Uterus (tissue), 4 donors: ENCODE results near the gene RAP1A. TPM values are rescaled to one million over a fixed set of nuclear protein-coding genes. Genes with fewer than 3 reads are reported as not detected.

Experiments used
- DNase-seq, 2 donors: peaks; one replicate each; pipeline ENCODE4 v3.0.0-alpha.2; 2019 to 2020
- H3K27ac ChIP-seq, 2 donors: fragments of 200-600 bp; sonication (generic); 1 replicate in 1 of 2; 2 replicates in 1 of 2; pipeline ENCODE4 v1.5.1; 2016 to 2018
- H3K27me3 ChIP-seq, 2 donors: fragments of 200-600 bp; sonication (generic); one replicate each; pipeline ENCODE4 v1.5.1; 2018 to 2019; ENCODE audit warnings: control low read depth in 1 of 2
- H3K36me3 ChIP-seq, 2 donors: fragments of 200-600 bp; sonication (generic); one replicate each; pipeline ENCODE4 v1.5.1; 2019; ENCODE audit warnings: control low read depth in 1 of 2
- H3K4me1 ChIP-seq, 2 donors: fragments of 200-600 bp; sonication (generic); one replicate each; pipeline ENCODE4 v1.5.1; 2018 to 2019; ENCODE audit warnings: control low read depth in 1 of 2
- H3K4me3 ChIP-seq, 2 donors: fragments of 200-600 bp; sonication (generic); 1 replicate in 1 of 2; 2 replicates in 1 of 2; pipeline ENCODE4 v1.5.1; 2018 to 2019; ENCODE audit warnings: mild to moderate bottlenecking in 1 of 2
- H3K9me3 ChIP-seq, 2 donors: fragments of 200-600 bp; sonication (generic); one replicate each; pipeline ENCODE4 v1.5.1; 2019; ENCODE audit warnings: control low read depth in 1 of 2
- POLR2A ChIP-seq, 2 donors: fragments of 450-650 bp; IDR thresholded peaks; one replicate each; pipeline ENCODE4 v1.6.1; 2016; ENCODE audit warnings: antibody characterized with exemption in 2 of 2, mild to moderate bottlenecking in 1 of 2, moderate library complexity in 1 of 2
- intact Hi-C: fragments of 100-400 bp; cut with DNase I; formaldehyde crosslinking; loops from one replicate; pipeline ENCODE4 v1.15.1; 2023; ENCODE audit warnings: low total_unique reads
- total RNA-seq, 4 donors: library from RNA; depleted of rRNA in 3 of 4; stranded (reverse); fragments of >200 nt in 3 of 4; gene quantifications; one replicate each; pipeline versions ENCODE4 v1.1.0 to v1.2.4, GENCODE V29; 2014 to 2023
- TF ChIP-seq, protein P1 (sequence below), 4 experiments: fragments of 200-600 bp in 2 of 4; fragments of 450-650 bp in 2 of 4; sonication (generic) in 2 of 4; IDR thresholded peaks; one replicate each; pipeline ENCODE4 v1.5.1; 2016 to 2019; ENCODE audit warnings: antibody characterized with exemption in 4 of 4, mild to moderate bottlenecking in 2 of 4, moderate library complexity in 1 of 4
- donor health status: DM: yes; HTN: yes; CAD: no.

Gene RAP1A
- total RNA-seq, 4 donors from 2014 or later = 47.6 to 94.8 (median 60.2) TPM

DNA sequence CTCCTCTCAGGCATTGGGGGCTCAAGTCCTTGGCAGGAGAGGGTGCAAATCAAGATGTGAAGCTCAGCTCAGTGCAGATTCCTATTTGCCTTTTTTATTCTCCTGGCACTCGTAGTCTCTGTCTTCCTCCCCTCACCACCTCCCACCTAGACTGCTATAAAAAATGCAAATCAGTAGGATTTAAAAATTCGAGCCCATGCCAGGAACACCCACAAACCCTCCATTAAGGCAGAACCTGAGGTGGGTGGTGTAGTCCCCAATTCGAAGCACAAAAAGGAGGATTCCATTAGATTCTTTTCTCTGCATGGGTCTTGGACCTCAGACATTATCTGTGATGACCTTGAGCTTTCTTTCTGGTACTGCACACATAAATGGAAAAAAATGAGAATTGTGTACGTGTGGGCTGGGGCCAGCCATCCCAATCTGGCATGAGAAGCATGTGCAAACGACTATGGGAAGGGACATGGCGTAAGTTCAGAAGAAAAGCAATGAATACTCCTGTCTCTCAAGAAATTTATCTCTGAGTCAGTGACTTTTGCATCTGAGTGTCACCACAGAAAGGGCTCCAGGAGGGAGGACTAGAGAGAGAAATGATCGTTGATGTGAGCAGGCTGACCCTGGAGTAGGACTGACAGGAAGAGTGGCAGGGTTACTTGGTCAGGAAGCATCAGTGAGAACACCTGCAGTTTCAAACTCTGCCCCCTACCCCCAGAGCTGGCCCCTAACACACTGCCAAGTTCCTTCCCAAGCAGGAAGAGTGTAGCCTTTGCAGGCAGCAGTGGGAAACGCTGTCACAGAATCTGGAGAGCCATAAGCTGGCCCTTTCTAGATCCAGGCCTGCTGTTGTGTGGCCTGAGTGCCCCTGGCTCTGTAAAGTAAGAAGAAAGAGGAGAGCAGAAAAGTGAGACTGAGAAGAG lies 117.9 kb downstream of the RAP1A start:
- Histone ChIP-seq H3K4me1 (peaks cover 0 to 6% of the 10 kb centered on the region in 2 donors), H3K27me3 (no peaks in the 10 kb centered on the region), H3K36me3 (no peaks in the 10 kb centered on the region), H3K9me3 (no peaks in the 10 kb centered on the region), H3K4me3 (peak overlapping the region in 1 of 2 donors; percentile 41), H3K27ac (peak overlapping the region; percentile 84 to 88)
- DNase-seq = peak in 1 of 2 donors; percentile 10
- intact Hi-C loops = no loop called here
- TF ChIP-seq, protein P1, sequence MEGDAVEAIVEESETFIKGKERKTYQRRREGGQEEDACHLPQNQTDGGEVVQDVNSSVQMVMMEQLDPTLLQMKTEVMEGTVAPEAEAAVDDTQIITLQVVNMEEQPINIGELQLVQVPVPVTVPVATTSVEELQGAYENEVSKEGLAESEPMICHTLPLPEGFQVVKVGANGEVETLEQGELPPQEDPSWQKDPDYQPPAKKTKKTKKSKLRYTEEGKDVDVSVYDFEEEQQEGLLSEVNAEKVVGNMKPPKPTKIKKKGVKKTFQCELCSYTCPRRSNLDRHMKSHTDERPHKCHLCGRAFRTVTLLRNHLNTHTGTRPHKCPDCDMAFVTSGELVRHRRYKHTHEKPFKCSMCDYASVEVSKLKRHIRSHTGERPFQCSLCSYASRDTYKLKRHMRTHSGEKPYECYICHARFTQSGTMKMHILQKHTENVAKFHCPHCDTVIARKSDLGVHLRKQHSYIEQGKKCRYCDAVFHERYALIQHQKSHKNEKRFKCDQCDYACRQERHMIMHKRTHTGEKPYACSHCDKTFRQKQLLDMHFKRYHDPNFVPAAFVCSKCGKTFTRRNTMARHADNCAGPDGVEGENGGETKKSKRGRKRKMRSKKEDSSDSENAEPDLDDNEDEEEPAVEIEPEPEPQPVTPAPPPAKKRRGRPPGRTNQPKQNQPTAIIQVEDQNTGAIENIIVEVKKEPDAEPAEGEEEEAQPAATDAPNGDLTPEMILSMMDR (IDR thresholded peaks at IDR 0.05) = no peak
- TF ChIP-seq POLR2A (IDR thresholded peaks at IDR 0.05) = no peak

- TF ChIP-seq POLR2A (IDR thresholded peaks at IDR 0.05) = no peak
- Histone ChIP-seq H3K4me3 (peak overlapping the region; percentile 38 to 41), H3K9me3 (no peaks in the 10 kb centered on the region), H3K4me1 (peaks cover 0 to 6% of the 10 kb centered on the region in 2 donors), H3K36me3 (no peaks in the 10 kb centered on the region), H3K27me3 (no peaks in the 10 kb centered on the region), H3K27ac (peak overlapping the region; percentile 84 to 88)
- no peak for DNase-seq
- intact Hi-C loops = no loop called here
Observed at GRCh38 chr1:111738133-111738435, 118.5 kb downstream of the RAP1A start.

GRCh38 chr1:111738436-111739193 lies 119.0 kb downstream of the RAP1A start:
- Histone ChIP-seq H3K36me3 (no peaks in the 10 kb centered on the region), H3K4me3 (peak overlapping the region; percentile 38 to 41), H3K27me3 (no peaks in the 10 kb centered on the region), H3K9me3 (no peaks in the 10 kb centered on the region), H3K4me1 (peaks cover 0 to 3% of the 10 kb centered on the region in 2 donors), H3K27ac (peak overlapping the region; percentile 84 to 88)
- TF ChIP-seq, protein P1 (IDR thresholded peaks at IDR 0.05) = no peak
- peak; percentile 22 to 29 for TF ChIP-seq POLR2A (IDR thresholded peaks at IDR 0.05)
- DNase-seq = peak; percentile 78 to 81
- intact Hi-C loops = no loop called here

GRCh38 chr1:111739194-111739924 lies 119.8 kb downstream of the RAP1A start, which contains the start of gene INKA2:
Gene INKA2 (minus strand): TSS chr1:111739395. CDS start chr1:111739242, 153 bp downstream.
- no peaks in the 10 kb centered on the region for H3K27me3 ChIP-seq
- no peaks in the 10 kb centered on the region for H3K4me1 ChIP-seq
- TF ChIP-seq POLR2A (IDR thresholded peaks at IDR 0.05) = peak; percentile 73 to 75
- TF ChIP-seq, protein P1 (IDR thresholded peaks at IDR 0.05) = peak in 2 of 4 experiments; percentile 4 to 14
- H3K36me3 ChIP-seq = no peaks in the 10 kb centered on the region
- H3K9me3 ChIP-seq = no peaks in the 10 kb centered on the region
- intact Hi-C loops = no loop called here
- peak; percentile 87 for DNase-seq
- peak within 1 kb of the TSS; percentile 38 to 41 for H3K4me3 ChIP-seq
- H3K27ac ChIP-seq = peak within 1 kb of the TSS; percentile 84 to 88
